WTC11 (cell line): Measurements from ENCODE around the gene CTSE. TPM values are rescaled to one million over a fixed set of nuclear protein-coding genes. Genes with fewer than 3 reads are reported as not detected.

ENCODE experiments used
- ATAC-seq: fragments of 200-7000 bp; cut with Tn5 transposase; 2 replicates; pipeline ENCODE4 v1.10.0; 2021; ENCODE audit warnings: mild to moderate bottlenecking, moderate library complexity
- CTCF ChIA-PET: fragments of 300-600 bp; sonication (Branson Sonifier 250); formaldehyde crosslinking; loops from one replicate; lab custom pipeline; 2021; ENCODE audit warnings: antibody characterized with exemption; lab: Charles Lee
- POLR2A ChIA-PET: fragments of 350-600 bp; sonication (Branson Sonifier 250); formaldehyde crosslinking; loops from one replicate; lab custom pipeline; 2021; ENCODE audit warnings: antibody characterized with exemption; lab: Charles Lee
- DNase-seq: peaks from one replicate; pipeline ENCODE4 v3.0.0; 2021; ENCODE audit warnings: low spot score
- H3K27ac Mint-ChIP-seq: 2 replicates; pipeline ENCODE4 v1.8.0; 2021; ENCODE audit warnings: mixed read lengths
- H3K27me3 Mint-ChIP-seq: 2 replicates; pipeline ENCODE4 v1.8.0; 2021; ENCODE audit warnings: low read depth, mild to moderate bottlenecking, moderate library complexity, mixed read lengths
- H3K36me3 Mint-ChIP-seq: 2 replicates; pipeline ENCODE4 v1.8.0; 2021; ENCODE audit warnings: mixed read lengths
- H3K4me1 Mint-ChIP-seq: 2 replicates; pipeline ENCODE4 v1.8.0; 2022; ENCODE audit warnings: mixed read lengths
- H3K4me3 Mint-ChIP-seq: 2 replicates; pipeline ENCODE4 v1.8.0; 2021; ENCODE audit warnings: mild to moderate bottlenecking, moderate library complexity, mixed read lengths
- H3K9me3 Mint-ChIP-seq: 2 replicates; pipeline ENCODE4 v1.8.0; 2021; ENCODE audit warnings: mixed read lengths
- ETV6 ChIP-seq: sonication (generic); formaldehyde crosslinking; IDR thresholded peaks from 2 replicates; pipeline ENCODE4 v1.8.1; 2022; ENCODE audit warnings: mild to moderate bottlenecking, missing genetic modification reagents
- FOXK1 ChIP-seq: sonication (generic); formaldehyde crosslinking; IDR thresholded peaks from 2 replicates; pipeline ENCODE4 v1.8.0; 2022; ENCODE audit warnings: mild to moderate bottlenecking, moderate library complexity, missing genetic modification reagents
- FOXP1 ChIP-seq: sonication (generic); formaldehyde crosslinking; IDR thresholded peaks from 2 replicates; pipeline ENCODE4 v1.8.0; 2022; ENCODE audit warnings: missing genetic modification reagents, mild to moderate bottlenecking, moderate library complexity, borderline replicate concordance
- GRHL2 ChIP-seq: fragments of 250-450 bp; sonication (Bioruptor Pico); IDR thresholded peaks from 2 replicates; pipeline ENCODE4 v1.8.0; 2022; ENCODE audit warnings: mild to moderate bottlenecking, moderate library complexity; ENCODE audit not compliant: insufficient replicate concordance, severe bottlenecking
- HMGA2 ChIP-seq: fragments of 250-450 bp; sonication (Bioruptor Pico); IDR thresholded peaks from 2 replicates; pipeline ENCODE4 v1.4.0; 2021; ENCODE audit warnings: mild to moderate bottlenecking, moderate library complexity
- MXD4 ChIP-seq: fragments of 250-450 bp; sonication (Bioruptor Pico); IDR thresholded peaks from 2 replicates; pipeline ENCODE4 v1.8.0; 2021; ENCODE audit warnings: mild to moderate bottlenecking, moderate library complexity, borderline replicate concordance
- NFATC4 ChIP-seq: fragments of 250-450 bp; sonication (Bioruptor Pico); IDR thresholded peaks from 2 replicates; pipeline ENCODE4 v1.9.0; 2021; ENCODE audit warnings: mild to moderate bottlenecking
- NFE2L1 ChIP-seq: sonication (generic); formaldehyde crosslinking; IDR thresholded peaks from 2 replicates; pipeline ENCODE4 v1.8.1; 2023; ENCODE audit warnings: missing genetic modification reagents
- NR3C1 ChIP-seq: sonication (generic); formaldehyde crosslinking; conservative IDR thresholded peaks from 2 replicates; pipeline ENCODE4 v1.8.1; 2023; ENCODE audit warnings: low read depth, mild to moderate bottlenecking, missing genetic modification reagents
- SP1 ChIP-seq: sonication (generic); formaldehyde crosslinking; conservative IDR thresholded peaks from 2 replicates; pipeline ENCODE4 v1.8.1; 2022; ENCODE audit warnings: missing genetic modification reagents
- TEAD4 ChIP-seq: sonication (generic); formaldehyde crosslinking; IDR thresholded peaks from 2 replicates; pipeline ENCODE4 v1.8.0; 2022; ENCODE audit warnings: mild to moderate bottlenecking, missing genetic modification reagents
- TP53 ChIP-seq: sonication (generic); formaldehyde crosslinking; IDR thresholded peaks from 2 replicates; pipeline ENCODE4 v1.8.1; 2023; ENCODE audit warnings: mild to moderate bottlenecking, missing genetic modification reagents
- ZBTB21 ChIP-seq: sonication (generic); formaldehyde crosslinking; IDR thresholded peaks from 2 replicates; pipeline ENCODE4 v1.8.1; 2023; ENCODE audit warnings: mild to moderate bottlenecking, missing genetic modification reagents, borderline replicate concordance
- ZNF263 ChIP-seq: sonication (generic); formaldehyde crosslinking; IDR thresholded peaks from 2 replicates; pipeline ENCODE4 v1.8.1; 2022; ENCODE audit warnings: low read depth, mild to moderate bottlenecking, moderate library complexity, missing genetic modification reagents
- ZNF423 ChIP-seq: fragments of 250-450 bp; sonication (Bioruptor Pico); IDR thresholded peaks from 2 replicates; pipeline ENCODE4 v2.1.2; 2022; ENCODE audit warnings: mild to moderate bottlenecking, moderate library complexity
- ZNF671 ChIP-seq: fragments of 250-450 bp; sonication (Bioruptor Pico); IDR thresholded peaks from 2 replicates; pipeline ENCODE4 v1.8.0; 2021; ENCODE audit warnings: mild to moderate bottlenecking
- total RNA-seq: library from RNA; stranded (reverse); gene quantifications from 3 replicates; pipeline ENCODE4 v1.2.3, GENCODE V29; 2021
- TF ChIP-seq, protein P1 (sequence below): fragments of 250-450 bp; sonication (Bioruptor Pico); IDR thresholded peaks from 2 replicates; pipeline ENCODE4 v2.1.2; 2022; ENCODE audit warnings: mild to moderate bottlenecking, moderate library complexity
- TF ChIP-seq, protein P2 (sequence below): sonication (generic); formaldehyde crosslinking; conservative IDR thresholded peaks from 2 replicates; pipeline ENCODE4 v1.8.1; 2022; ENCODE audit warnings: mild to moderate bottlenecking, missing genetic modification reagents
- TF ChIP-seq, protein P3 (sequence below): sonication (generic); formaldehyde crosslinking; IDR thresholded peaks from 2 replicates; pipeline ENCODE4 v1.8.0; 2022; ENCODE audit warnings: mild to moderate bottlenecking, missing genetic modification reagents
- TF ChIP-seq, protein P4 (sequence below): fragments of 250-450 bp; sonication (Bioruptor Pico); IDR thresholded peaks from 2 replicates; pipeline ENCODE4 v1.9.0; 2021; ENCODE audit warnings: mild to moderate bottlenecking, borderline replicate concordance
- TF ChIP-seq, protein P5 (sequence below): sonication (generic); formaldehyde crosslinking; IDR thresholded peaks from 2 replicates; pipeline ENCODE4 v1.8.1; 2023; ENCODE audit warnings: mild to moderate bottlenecking, moderate library complexity, missing genetic modification reagents

The CTSE gene
- total RNA-seq, 1 experiment from 2014 or later = 0.17 TPM

DNA sequence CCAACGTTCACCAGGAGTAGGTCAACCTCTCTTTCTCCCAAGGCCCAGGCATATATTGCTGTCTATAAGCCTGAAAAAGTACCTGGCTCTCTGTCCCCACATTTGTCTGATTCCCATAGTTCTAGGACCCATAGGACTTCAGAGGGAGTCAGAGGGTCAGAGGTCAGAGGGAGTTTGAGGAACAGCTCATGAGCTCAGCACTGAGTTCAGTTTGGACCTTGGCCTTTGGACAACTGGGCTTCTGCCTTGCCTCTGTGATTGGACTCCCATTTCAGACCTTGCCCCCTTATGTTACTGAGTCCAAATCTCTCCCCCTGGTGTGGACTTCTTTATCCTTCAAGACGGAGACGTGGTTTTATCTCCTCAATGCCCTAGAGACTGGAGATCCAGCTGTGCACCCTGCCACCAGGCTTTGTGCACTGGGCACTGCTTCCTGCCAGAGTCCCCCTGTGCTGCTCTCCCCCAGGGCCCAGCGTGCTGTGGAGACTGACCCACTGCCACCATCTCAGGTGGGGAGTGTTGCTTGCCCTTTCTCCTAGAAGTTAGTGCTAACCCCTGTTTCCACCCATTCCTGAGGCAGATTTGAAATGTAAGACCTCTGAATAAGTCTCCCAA, 3.2 kb downstream of the CTSE start:
- Mint-ChIP-seq H3K4me1 (peaks cover 5% of the 10 kb centered on the region), H3K27me3 (no peaks in the 10 kb centered on the region), H3K27ac (no peak overlapping the region), H3K4me3 (no peak overlapping the region), H3K9me3 (peaks cover 5% of the 10 kb centered on the region), H3K36me3 (no peaks in the 10 kb centered on the region)
- CTCF ChIA-PET = interaction anchor here (0.8 kb wide), 1 partner anchor 9 kb away, joined by 3 read pairs; no protein-coding TSS in a partner anchor
- no peak for DNase-seq
- no peak for ATAC-seq
- TF ChIP-seq TP53 (no peak), FOXK1 (CRISPR knock-in tag) (no peak), ZNF263 (no peak)
- POLR2A ChIA-PET = no interaction called here

DNA sequence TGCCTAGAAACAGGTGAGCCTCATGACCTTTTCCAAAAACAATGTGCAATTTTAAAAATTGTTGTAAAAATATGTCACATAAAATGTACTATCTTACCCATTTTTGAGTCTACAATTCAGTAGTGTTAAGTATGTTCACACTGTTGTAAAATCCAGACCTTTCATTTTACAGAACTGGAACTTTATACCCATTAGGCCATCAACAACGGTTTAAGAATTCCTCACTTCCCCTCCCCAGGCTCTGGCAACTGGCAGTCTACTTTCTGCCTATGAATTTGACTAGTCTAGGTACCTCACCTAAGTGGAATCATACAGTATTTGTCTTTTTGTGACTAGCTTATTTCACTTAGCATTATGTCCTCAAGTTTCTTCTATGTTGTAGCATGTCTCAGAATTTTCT, 8.6 kb downstream of the CTSE start:
- no peak overlapping the region for H3K27ac Mint-ChIP-seq
- ChIA-PET CTCF (interaction anchor here (1.8 kb wide), 1 partner anchor 16 kb away, joined by 5 read pairs; no protein-coding TSS in a partner anchor), POLR2A (no interaction called here)
- peaks cover 5% of the 10 kb centered on the region for H3K9me3 Mint-ChIP-seq
- peaks cover 9% of the 10 kb centered on the region for H3K4me1 Mint-ChIP-seq
- H3K27me3 Mint-ChIP-seq = peaks cover 5% of the 10 kb centered on the region
- H3K36me3 Mint-ChIP-seq = no peaks in the 10 kb centered on the region
- TF ChIP-seq, protein P1, sequence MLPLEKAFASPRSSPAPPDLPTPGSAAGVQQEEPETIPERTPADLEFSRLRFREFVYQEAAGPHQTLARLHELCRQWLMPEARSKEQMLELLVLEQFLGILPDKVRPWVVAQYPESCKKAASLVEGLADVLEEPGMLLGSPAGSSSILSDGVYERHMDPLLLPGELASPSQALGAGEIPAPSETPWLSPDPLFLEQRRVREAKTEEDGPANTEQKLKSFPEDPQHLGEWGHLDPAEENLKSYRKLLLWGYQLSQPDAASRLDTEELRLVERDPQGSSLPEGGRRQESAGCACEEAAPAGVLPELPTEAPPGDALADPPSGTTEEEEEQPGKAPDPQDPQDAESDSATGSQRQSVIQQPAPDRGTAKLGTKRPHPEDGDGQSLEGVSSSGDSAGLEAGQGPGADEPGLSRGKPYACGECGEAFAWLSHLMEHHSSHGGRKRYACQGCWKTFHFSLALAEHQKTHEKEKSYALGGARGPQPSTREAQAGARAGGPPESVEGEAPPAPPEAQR (CRISPR knock-in tag) = no peak
- TF ChIP-seq TEAD4 (CRISPR knock-in tag) = no peak
- no peak for TF ChIP-seq MXD4 (CRISPR knock-in tag)
- no peak for TF ChIP-seq NR3C1 (CRISPR knock-in tag)
- TF ChIP-seq HMGA2 (CRISPR knock-in tag) = no peak
- TF ChIP-seq ZBTB21 (CRISPR knock-in tag) = no peak
- TF ChIP-seq FOXP1 = no peak
- no peak for TF ChIP-seq NFE2L1 (CRISPR knock-in tag)
- no peak for TF ChIP-seq GRHL2 (CRISPR knock-in tag)
- TF ChIP-seq, protein P2, sequence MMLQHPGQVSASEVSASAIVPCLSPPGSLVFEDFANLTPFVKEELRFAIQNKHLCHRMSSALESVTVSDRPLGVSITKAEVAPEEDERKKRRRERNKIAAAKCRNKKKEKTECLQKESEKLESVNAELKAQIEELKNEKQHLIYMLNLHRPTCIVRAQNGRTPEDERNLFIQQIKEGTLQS (CRISPR knock-in tag) = no peak
- TF ChIP-seq ETV6 (CRISPR knock-in tag) = no peak
- TF ChIP-seq, protein P3, sequence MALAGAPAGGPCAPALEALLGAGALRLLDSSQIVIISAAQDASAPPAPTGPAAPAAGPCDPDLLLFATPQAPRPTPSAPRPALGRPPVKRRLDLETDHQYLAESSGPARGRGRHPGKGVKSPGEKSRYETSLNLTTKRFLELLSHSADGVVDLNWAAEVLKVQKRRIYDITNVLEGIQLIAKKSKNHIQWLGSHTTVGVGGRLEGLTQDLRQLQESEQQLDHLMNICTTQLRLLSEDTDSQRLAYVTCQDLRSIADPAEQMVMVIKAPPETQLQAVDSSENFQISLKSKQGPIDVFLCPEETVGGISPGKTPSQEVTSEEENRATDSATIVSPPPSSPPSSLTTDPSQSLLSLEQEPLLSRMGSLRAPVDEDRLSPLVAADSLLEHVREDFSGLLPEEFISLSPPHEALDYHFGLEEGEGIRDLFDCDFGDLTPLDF (CRISPR knock-in tag) = no peak
- no peak for TF ChIP-seq SP1 (CRISPR knock-in tag)
- TF ChIP-seq, protein P4, sequence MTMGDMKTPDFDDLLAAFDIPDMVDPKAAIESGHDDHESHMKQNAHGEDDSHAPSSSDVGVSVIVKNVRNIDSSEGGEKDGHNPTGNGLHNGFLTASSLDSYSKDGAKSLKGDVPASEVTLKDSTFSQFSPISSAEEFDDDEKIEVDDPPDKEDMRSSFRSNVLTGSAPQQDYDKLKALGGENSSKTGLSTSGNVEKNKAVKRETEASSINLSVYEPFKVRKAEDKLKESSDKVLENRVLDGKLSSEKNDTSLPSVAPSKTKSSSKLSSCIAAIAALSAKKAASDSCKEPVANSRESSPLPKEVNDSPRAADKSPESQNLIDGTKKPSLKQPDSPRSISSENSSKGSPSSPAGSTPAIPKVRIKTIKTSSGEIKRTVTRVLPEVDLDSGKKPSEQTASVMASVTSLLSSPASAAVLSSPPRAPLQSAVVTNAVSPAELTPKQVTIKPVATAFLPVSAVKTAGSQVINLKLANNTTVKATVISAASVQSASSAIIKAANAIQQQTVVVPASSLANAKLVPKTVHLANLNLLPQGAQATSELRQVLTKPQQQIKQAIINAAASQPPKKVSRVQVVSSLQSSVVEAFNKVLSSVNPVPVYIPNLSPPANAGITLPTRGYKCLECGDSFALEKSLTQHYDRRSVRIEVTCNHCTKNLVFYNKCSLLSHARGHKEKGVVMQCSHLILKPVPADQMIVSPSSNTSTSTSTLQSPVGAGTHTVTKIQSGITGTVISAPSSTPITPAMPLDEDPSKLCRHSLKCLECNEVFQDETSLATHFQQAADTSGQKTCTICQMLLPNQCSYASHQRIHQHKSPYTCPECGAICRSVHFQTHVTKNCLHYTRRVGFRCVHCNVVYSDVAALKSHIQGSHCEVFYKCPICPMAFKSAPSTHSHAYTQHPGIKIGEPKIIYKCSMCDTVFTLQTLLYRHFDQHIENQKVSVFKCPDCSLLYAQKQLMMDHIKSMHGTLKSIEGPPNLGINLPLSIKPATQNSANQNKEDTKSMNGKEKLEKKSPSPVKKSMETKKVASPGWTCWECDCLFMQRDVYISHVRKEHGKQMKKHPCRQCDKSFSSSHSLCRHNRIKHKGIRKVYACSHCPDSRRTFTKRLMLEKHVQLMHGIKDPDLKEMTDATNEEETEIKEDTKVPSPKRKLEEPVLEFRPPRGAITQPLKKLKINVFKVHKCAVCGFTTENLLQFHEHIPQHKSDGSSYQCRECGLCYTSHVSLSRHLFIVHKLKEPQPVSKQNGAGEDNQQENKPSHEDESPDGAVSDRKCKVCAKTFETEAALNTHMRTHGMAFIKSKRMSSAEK (CRISPR knock-in tag) = no peak
- no peak for TF ChIP-seq NFATC4 (CRISPR knock-in tag)
- TF ChIP-seq ZNF263 = no peak
- no peak for TF ChIP-seq ZNF671
- TF ChIP-seq, protein P5, sequence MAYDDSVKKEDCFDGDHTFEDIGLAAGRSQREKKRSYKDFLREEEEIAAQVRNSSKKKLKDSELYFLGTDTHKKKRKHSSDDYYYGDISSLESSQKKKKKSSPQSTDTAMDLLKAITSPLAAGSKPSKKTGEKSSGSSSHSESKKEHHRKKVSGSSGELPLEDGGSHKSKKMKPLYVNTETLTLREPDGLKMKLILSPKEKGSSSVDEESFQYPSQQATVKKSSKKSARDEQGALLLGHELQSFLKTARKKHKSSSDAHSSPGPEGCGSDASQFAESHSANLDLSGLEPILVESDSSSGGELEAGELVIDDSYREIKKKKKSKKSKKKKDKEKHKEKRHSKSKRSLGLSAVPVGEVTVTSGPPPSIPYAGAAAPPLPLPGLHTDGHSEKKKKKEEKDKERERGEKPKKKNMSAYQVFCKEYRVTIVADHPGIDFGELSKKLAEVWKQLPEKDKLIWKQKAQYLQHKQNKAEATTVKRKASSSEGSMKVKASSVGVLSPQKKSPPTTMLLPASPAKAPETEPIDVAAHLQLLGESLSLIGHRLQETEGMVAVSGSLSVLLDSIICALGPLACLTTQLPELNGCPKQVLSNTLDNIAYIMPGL (CRISPR knock-in tag) = no peak
- no peak for TF ChIP-seq ZNF423 (CRISPR knock-in tag)
- DNase-seq = no peak
- no peak for ATAC-seq
- H3K4me3 Mint-ChIP-seq = no peak overlapping the region
